Measurements from ENCODE around the gene DHTKD1.
"Not testable (repeated sequence)": the region's sequence is repeated elsewhere in the genome, so short reads cannot be mapped to it uniquely, and the experiment has no call there.

The DHTKD1 gene

GRCh38 chr10:12165999-12166775 lies 97.4 kb downstream of the DHTKD1 start:
- in situ Hi-C loops (cut with MboI; ENCODE audit: low sequenced_read_pairs, unreplicated experiment): no loop called here

GRCh38 chr10:12171512-12171911 lies 102.8 kb downstream of the DHTKD1 start:
- DNase-seq (ENCODE audit: low spot score); in situ Hi-C loops (cut with MboI; ENCODE audit: low sequenced_read_pairs, unreplicated experiment): not testable (repeated sequence)

More at GRCh38 chr10:12165999-12166775, 97.4 kb downstream of the DHTKD1 start:
- TF ChIP-seq CTCF (IDR thresholded peaks at IDR 0.05; ENCODE audit: borderline replicate concordance, control extremely low read depth, extremely low read depth, insufficient read depth, missing control alignments): no peak
- DNase-seq (ENCODE audit: low spot score): no peak
